Ovary (tissue), 10 donors: ENCODE measurements around the gene CTSL. TPM values are rescaled to one million over a fixed set of nuclear protein-coding genes. Genes with fewer than 3 reads are reported as not detected.
A peak's percentile ranks its signal among the peaks of the same experiment; 100 is the strongest.

ENCODE experiments used
- DNase-seq, 5 donors: peaks; one replicate each; pipeline ENCODE4 v3.0.0-alpha.2; 2019 to 2020
- H3K27ac ChIP-seq, 2 donors: fragments of 200-600 bp; one replicate each; pipeline versions ENCODE4 v1.5.1 to v1.8.0; 2019 to 2022
- H3K27me3 ChIP-seq: fragments of 200-600 bp; one replicate; pipeline ENCODE4 v1.8.0; 2022
- H3K36me3 ChIP-seq: fragments of 200-600 bp; sonication (generic); one replicate; pipeline ENCODE4 v1.5.1; 2019
- H3K4me1 ChIP-seq: one replicate; pipeline ENCODE4 v1.8.1; 2013; ENCODE audit warnings: mild to moderate bottlenecking, moderate library complexity; ENCODE audit not compliant: insufficient read depth
- H3K4me3 ChIP-seq: fragments of 200-600 bp; sonication (generic); one replicate; pipeline ENCODE4 v1.5.1; 2017
- H3K9me3 ChIP-seq, 2 donors: fragments of 200-600 bp in 1 of 2; sonication (generic) in 1 of 2; one replicate each; pipeline versions ENCODE4 v1.5.1 to v1.8.1; 2013 to 2019; ENCODE audit warnings: mild to moderate bottlenecking in 1 of 2, moderate library complexity in 1 of 2
- CTCF ChIP-seq, 3 donors: fragments of 450-650 bp in 2 of 3; fragments of 200-600 bp in 1 of 3; IDR thresholded peaks; one replicate each; pipeline versions ENCODE4 v1.5.1 to v1.8.0; 2016 to 2022; ENCODE audit warnings: antibody characterized with exemption in 3 of 3, mild to moderate bottlenecking in 1 of 3
- EP300 ChIP-seq: sonication (generic); formaldehyde crosslinking; IDR thresholded peaks from one replicate; pipeline ENCODE4 v1.6.1; 2017; ENCODE audit warnings: antibody characterized with exemption
- POLR2A ChIP-seq: fragments of 450-650 bp; IDR thresholded peaks from one replicate; pipeline ENCODE4 v1.6.1; 2017; ENCODE audit warnings: antibody characterized with exemption, mild to moderate bottlenecking, moderate library complexity
- whole genome bisulfite sequencing, 3 donors: extraction: QIAGEN DNeasy Blood & Tissue Kit in 1 of 3; methylation state at CpG; one replicate each; pipeline versions ENCODE4 v1.1.5 to v1.1.7; 2013 to 2017; 5-methylcytosine and 5-hydroxymethylcytosine counted together
- intact Hi-C, 4 donors: fragments of 100-400 bp; cut with DNase I; formaldehyde crosslinking; loops; one replicate each; pipeline versions ENCODE4 v1.11.0 to v1.15.1; 2022 to 2023
- long read RNA-seq, 3 donors: library from polyadenylated mRNA in 2 of 3; unstranded in 2 of 3; transcript quantifications; one replicate each; pipeline ENCODE4 v2.0.0 and lab custom pipeline, GENCODE V29; 2021 to 2026
- polyA plus RNA-seq, 2 donors: library from polyadenylated mRNA; stranded (reverse); fragments of 200-250 nt in 1 of 2; fragments of 350-450 nt in 1 of 2; fragmentation: Illumina TruSeq in 1 of 2; extraction: RNeasy Lipid Tissue Mini Kit (QIAGEN cat#74804) in 1 of 2; gene quantifications; one replicate each; pipeline ENCODE4 v1.2.3, GENCODE V29; 2013 to 2014
- total RNA-seq, 7 donors: library from RNA; depleted of rRNA in 2 of 7; stranded (reverse); fragments of >200 nt in 2 of 7; fragmentation: NEBNext Ultra II Directional in 3 of 7; extraction: Animal tissue kit (Norgen Biotek cat#: 25700) in 3 of 7; gene quantifications; one replicate each; pipeline versions ENCODE4 v1.1.0 to v1.2.4, GENCODE V29; 2016 to 2023
- donor health status: DM: no; HTN: no; CAD: no; lungs with moderate emphysema.
- donor health status: DM: no; HTN: no; CAD: no.
- donor health status: Bipolar disorder and iron deficiency.
- donor health status: DM: yes; HTN: yes; CAD: no.
- donor health status: DM: no; HTN: no; CAD: no.
- donor health status: DM: yes; HTN: yes; CAD: no.

The CTSL gene
- total RNA-seq (100 to 1,000 TPM in 5 of 7 donors, 10 to 100 TPM in 2; 94.0 to 154 (median 110) TPM), polyA plus RNA-seq (100 to 1,000 TPM; 161 to 219 TPM)
- long read RNA-seq, donor 1, transcript CTSL-201 (8 exons, 1,436 nt), result minor isoform, 141 of 370 reads
- long read RNA-seq, donor 1, transcript CTSL-203 (8 exons, 2,177 nt), result major isoform, 167 of 370 reads
- long read RNA-seq, donor 1, partial matches to known transcripts, result 2 of 370 reads
- long read RNA-seq, donor 1, other reads (novel, unspliced or antisense), result 60 of 370 reads
- long read RNA-seq, donor 2, transcript CTSL-201 (8 exons, 1,436 nt), result major isoform, 23 of 355 reads
- long read RNA-seq, donor 2, transcript CTSL-203 (8 exons, 2,177 nt), result minor isoform, 16 of 355 reads
- long read RNA-seq, donor 2, partial matches to known transcripts, result 294 of 355 reads
- long read RNA-seq, donor 2, other reads (novel, unspliced or antisense), result 22 of 355 reads
- long read RNA-seq, donor 3, transcript CTSL-203 (8 exons, 2,177 nt), result major isoform, 51 of 139 reads
- long read RNA-seq, donor 3, transcript CTSL-201 (8 exons, 1,436 nt), result minor isoform, 47 of 139 reads
- long read RNA-seq, donor 3, partial matches to known transcripts, result 8 of 139 reads
- long read RNA-seq, donor 3, other reads (novel, unspliced or antisense), result 33 of 139 reads

- peak; percentile 94 to 97 (median 95) for DNase-seq
- Histone ChIP-seq H3K36me3 (no peaks in the 10 kb centered on the region), H3K9me3 (no peaks in the 10 kb centered on the region), H3K4me1 (peaks cover 5% of the 10 kb centered on the region), H3K27ac (peak within 1 kb of the TSS; percentile 86 to 93), H3K27me3 (no peaks in the 10 kb centered on the region), H3K4me3 (peak within 1 kb of the TSS; percentile 85)
- no peak for TF ChIP-seq EP300
- TF ChIP-seq POLR2A, result peak; percentile 68
- TF ChIP-seq CTCF (IDR thresholded peaks at IDR 0.05), result peak in 1 of 3 donors; percentile 17
- 0 to 1% (median 1%) methylated on average over 54 to 67 of the region's 67 CpGs for WGBS, 3 donors
- intact Hi-C loops, result no loop called here
These were observed at the start of gene CTSL for GRCh38 chr9:87725900-87726709. CTSL (plus strand) TSS chr9:87726119; CDS start chr9:87727604, 1,485 bp downstream.

GRCh38 chr9:87676976-87677775, 48.7 kb upstream of the CTSL start:
- 75 to 82% (median 81%) methylated on average over 14 of the region's 14 CpGs for WGBS, 3 donors
- H3K27me3 ChIP-seq, result no peaks in the 10 kb centered on the region
- no peaks in the 10 kb centered on the region for H3K36me3 ChIP-seq
- no peak overlapping the region for H3K4me3 ChIP-seq
- intact Hi-C loops, result loop anchor here in 2 of 4 donors (10.0 kb wide), 1 partner anchor 138 kb away; no protein-coding TSS in a partner anchor
- peaks cover 1% of the 10 kb centered on the region for H3K4me1 ChIP-seq
- no peak for DNase-seq
- TF ChIP-seq CTCF (IDR thresholded peaks at IDR 0.05) (no peak), EP300 (no peak), POLR2A (no peak)
- no peaks in the 10 kb centered on the region for H3K9me3 ChIP-seq
- no peak overlapping the region for H3K27ac ChIP-seq

GRCh38 chr9:87677776-87678587, 47.9 kb upstream of the CTSL start:
- WGBS, 3 donors, result 85 to 90% (median 86%) methylated on average over 17 of the region's 17 CpGs
- intact Hi-C loops, result loop anchor here in 2 of 4 donors (10.0 kb wide), 1 partner anchor 137 kb away; no protein-coding TSS in a partner anchor

More at GRCh38 chr9:87677776-87678587, 47.9 kb upstream of the CTSL start:
- Histone ChIP-seq H3K9me3 (no peaks in the 10 kb centered on the region), H3K27ac (no peak overlapping the region), H3K27me3 (no peaks in the 10 kb centered on the region), H3K4me1 (peaks cover 1% of the 10 kb centered on the region), H3K36me3 (no peaks in the 10 kb centered on the region), H3K4me3 (no peak overlapping the region)
- no peak for TF ChIP-seq CTCF (IDR thresholded peaks at IDR 0.05)
- TF ChIP-seq EP300, result no peak
- TF ChIP-seq POLR2A, result no peak
- no peak for DNase-seq
